Measurements from ENCODE around the gene NET1.
"Not testable (repeated sequence)": the region's sequence is repeated elsewhere in the genome, so short reads cannot be mapped to it uniquely, and the experiment has no call there.

GRCh38 chr10:5475088-5475487, 62.7 kb downstream of the NET1 start:
- TF ChIP-seq, protein P1, sequence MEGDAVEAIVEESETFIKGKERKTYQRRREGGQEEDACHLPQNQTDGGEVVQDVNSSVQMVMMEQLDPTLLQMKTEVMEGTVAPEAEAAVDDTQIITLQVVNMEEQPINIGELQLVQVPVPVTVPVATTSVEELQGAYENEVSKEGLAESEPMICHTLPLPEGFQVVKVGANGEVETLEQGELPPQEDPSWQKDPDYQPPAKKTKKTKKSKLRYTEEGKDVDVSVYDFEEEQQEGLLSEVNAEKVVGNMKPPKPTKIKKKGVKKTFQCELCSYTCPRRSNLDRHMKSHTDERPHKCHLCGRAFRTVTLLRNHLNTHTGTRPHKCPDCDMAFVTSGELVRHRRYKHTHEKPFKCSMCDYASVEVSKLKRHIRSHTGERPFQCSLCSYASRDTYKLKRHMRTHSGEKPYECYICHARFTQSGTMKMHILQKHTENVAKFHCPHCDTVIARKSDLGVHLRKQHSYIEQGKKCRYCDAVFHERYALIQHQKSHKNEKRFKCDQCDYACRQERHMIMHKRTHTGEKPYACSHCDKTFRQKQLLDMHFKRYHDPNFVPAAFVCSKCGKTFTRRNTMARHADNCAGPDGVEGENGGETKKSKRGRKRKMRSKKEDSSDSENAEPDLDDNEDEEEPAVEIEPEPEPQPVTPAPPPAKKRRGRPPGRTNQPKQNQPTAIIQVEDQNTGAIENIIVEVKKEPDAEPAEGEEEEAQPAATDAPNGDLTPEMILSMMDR (IDR thresholded peaks at IDR 0.05) = not testable (repeated sequence)
- not testable (repeated sequence) for TF ChIP-seq POLR2A (IDR thresholded peaks at IDR 0.05)
